Fibroblast of lung (primary cell): ENCODE data around the gene CAPN10.

Source experiments
- EZH2 ChIP-seq: IDR thresholded peaks from 2 replicates; pipeline ENCODE4 v1.5.1; 2012; ENCODE audit warnings: low read length, control low read depth, mild to moderate bottlenecking; ENCODE audit errors: missing control alignments
- TF ChIP-seq, protein P1 (sequence below), 2 donors: IDR thresholded peaks in 1 of 2; conservative IDR thresholded peaks in 1 of 2; 1 replicate in 1 of 2; 2 replicates in 1 of 2; pipeline ENCODE4 v1.5.1; 2011 to 2012; ENCODE audit warnings: low read length in 2 of 2, control low read depth in 1 of 2, inconsistent platforms in 1 of 2, low read depth in 1 of 2, mild to moderate bottlenecking in 1 of 2

DNA sequence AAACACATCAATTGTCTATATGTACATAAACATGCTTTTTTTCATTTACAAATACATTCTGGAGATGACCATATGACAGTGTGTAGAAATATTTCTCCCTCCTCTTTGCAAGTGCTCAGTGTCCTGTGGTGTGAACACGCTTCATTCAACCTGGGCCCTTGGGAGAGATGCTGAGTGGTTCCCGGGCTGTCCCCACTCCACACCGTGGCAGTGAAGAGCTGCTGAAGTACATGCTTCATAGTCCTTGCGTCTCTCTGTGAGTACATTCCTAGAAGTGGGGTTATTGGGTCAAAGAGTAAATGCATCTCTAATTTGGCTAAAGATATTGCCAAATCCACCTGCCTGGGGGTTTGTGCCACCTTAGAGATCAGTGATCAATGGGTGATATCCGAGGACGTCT is 32.2 kb downstream of the CAPN10 start:
- TF ChIP-seq, protein P1, sequence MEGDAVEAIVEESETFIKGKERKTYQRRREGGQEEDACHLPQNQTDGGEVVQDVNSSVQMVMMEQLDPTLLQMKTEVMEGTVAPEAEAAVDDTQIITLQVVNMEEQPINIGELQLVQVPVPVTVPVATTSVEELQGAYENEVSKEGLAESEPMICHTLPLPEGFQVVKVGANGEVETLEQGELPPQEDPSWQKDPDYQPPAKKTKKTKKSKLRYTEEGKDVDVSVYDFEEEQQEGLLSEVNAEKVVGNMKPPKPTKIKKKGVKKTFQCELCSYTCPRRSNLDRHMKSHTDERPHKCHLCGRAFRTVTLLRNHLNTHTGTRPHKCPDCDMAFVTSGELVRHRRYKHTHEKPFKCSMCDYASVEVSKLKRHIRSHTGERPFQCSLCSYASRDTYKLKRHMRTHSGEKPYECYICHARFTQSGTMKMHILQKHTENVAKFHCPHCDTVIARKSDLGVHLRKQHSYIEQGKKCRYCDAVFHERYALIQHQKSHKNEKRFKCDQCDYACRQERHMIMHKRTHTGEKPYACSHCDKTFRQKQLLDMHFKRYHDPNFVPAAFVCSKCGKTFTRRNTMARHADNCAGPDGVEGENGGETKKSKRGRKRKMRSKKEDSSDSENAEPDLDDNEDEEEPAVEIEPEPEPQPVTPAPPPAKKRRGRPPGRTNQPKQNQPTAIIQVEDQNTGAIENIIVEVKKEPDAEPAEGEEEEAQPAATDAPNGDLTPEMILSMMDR (conservative IDR thresholded peaks at IDR 0.05 in 1 of 2, IDR thresholded peaks at IDR 0.05 in 1 of 2; ENCODE audit: low read depth in 1 of 2, low read length in 2 of 2): no peak
- no peak for TF ChIP-seq EZH2
